HFF-Myc (cell line): ENCODE results near the gene GHRL.

Experiments used
- DNase-seq: peaks from one replicate; pipeline ENCODE4 v3.0.0-alpha.2; 2011; ENCODE audit warnings: low read depth; ENCODE audit errors: extremely low read depth
- H3K4me3 ChIP-seq: replicated peaks from 2 replicates; pipeline ENCODE4 v1.5.1; 2011; ENCODE audit warnings: low read depth, mild to moderate bottlenecking, control low read depth, low read length
- CTCF ChIP-seq: IDR thresholded peaks from 2 replicates; pipeline ENCODE4 v1.5.1; 2012; ENCODE audit warnings: mild to moderate bottlenecking, low read depth, low read length, control low read depth; ENCODE audit errors: missing control alignments

GHRL gene, protein sequence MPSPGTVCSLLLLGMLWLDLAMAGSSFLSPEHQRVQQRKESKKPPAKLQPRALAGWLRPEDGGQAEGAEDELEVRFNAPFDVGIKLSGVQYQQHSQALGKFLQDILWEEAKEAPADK

DNA sequence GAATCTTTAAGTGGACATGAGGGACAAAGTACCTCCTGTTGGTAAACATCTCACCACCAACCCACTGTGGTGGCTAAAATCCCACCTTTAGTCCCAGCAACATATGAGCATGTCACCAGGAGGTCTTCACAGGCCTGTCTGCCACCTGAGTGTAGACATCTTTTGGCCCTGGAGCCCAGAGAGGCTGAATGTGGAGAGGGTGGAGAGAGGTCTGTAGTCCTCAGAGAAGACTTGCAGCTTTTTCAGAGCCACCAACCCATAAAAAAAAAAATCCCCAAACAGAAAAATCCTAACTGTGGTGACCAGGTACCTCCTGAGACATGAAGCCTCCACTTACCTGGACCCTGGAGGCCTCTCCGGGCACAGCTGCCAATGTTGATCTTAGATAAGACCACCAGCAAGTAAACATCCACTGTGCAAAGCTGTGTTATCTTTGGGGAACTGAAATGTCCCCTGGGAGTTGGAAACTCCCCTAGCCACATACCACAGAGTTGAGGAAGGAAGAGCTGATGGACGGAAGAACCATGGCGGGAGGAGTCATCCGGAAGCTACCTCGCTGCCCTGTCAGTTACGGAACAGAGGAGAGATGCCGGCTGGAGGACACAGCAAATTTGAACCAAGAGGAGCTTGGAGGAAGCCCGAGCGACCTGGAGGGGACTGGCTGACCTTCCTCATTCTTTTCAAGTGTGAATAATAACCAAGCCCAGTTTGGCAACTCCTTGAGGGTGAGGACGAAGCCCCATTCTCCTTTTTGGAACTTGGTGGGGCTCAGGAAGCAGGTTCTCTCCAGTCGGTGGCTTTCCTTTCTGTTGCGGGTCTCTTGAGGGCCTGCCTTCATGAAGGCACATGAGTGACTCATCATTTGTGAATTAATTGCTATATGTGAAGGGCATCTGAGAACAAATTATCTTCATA, at the start of gene GHRL:
GHRL (minus strand) TSS at position 443 of the 915 bp plus-strand sequence. CDS start 2,767 bp downstream, outside the sequence.
- no peak within 1 kb of the TSS for H3K4me3 ChIP-seq
- no peak for DNase-seq
- no peak for TF ChIP-seq CTCF

- no peak for DNase-seq
- no peak for TF ChIP-seq CTCF
- H3K4me3 ChIP-seq = no peak overlapping the region
These were observed 49.2 kb upstream of the GHRL start for GRCh38 chr3:10341901-10342398.

DNA sequence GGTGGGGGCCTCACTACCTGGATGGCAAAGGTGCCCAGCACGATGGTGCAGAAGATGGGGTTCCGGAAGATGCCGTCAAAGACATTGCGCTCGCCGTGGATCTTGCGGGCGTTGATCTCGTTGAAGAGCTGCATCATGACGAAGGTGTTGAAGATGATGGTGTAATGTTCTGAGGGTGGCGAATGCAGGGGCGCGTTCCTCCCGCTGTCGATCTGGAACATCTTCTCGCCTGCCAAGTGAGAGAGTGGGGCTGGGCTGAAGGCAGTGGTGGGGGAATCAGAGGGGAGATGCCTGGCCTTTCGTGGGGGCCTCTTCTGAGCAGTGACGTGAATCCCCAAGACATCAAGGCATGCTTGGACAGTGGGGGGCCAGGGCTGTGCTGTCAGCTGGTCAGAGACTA, 47.7 kb upstream of the GHRL start:
- DNase-seq = no peak
- TF ChIP-seq CTCF = no peak
- H3K4me3 ChIP-seq = no peak overlapping the region

DNA sequence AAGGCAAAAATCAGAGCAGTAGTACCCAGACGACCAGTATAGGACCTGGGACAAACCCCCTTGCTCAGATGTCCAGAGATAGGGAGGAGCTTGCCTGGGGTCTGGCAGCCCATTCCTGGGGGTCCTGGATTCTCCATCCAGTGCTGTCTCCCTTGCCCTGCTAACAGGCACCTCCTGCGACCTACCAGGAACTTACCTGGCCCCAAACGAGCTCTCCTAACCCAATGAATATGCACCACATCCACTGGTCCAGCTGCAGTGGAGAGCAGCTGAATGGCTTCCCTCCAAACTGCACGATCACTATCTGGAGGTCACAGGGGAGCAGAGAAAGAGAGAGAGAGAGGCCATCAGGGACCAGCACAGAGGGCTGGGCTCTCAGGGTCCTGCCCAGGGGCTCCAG, 47.3 kb upstream of the GHRL start:
- no peak overlapping the region for H3K4me3 ChIP-seq
- DNase-seq = no peak
- TF ChIP-seq CTCF = no peak

DNA sequence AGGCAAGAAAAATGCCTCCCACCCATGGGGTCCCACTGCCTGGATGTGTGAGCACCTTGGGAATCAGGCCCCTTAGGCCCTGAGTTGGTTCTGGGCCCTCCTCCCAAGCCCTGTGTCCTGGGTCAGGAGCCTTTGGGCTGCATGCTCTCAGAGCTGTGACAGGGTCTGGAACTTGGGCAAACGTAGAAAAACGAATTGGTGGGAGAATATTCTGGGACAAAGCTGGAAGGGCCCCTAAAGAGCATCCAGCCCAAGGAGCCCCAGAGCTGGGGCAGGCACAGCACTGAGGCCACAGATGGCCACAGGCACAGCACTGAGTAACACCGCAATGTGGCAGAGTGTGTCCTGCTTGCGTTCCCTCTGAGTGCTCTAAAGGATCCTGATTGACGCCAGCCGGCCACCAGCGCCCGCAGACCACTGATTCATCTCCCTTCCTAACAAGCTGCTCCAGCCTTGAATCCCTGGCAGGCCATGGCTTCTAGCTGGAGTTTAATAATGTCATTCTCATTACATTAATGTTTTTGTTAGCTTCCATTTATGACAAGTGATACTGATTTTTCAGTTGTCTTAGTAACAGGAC, 46.7 kb upstream of the GHRL start:
- TF ChIP-seq CTCF = no peak
- H3K4me3 ChIP-seq = no peak overlapping the region
- DNase-seq = no peak

- no peak for DNase-seq
- no peak overlapping the region for H3K4me3 ChIP-seq
- no peak for TF ChIP-seq CTCF
These were observed 46.0 kb upstream of the GHRL start for GRCh38 chr3:10338591-10339353.
